ENCODE results near the gene ENDOG. TPM values are rescaled to one million over a fixed set of nuclear protein-coding genes. Genes with fewer than 3 reads are reported as not detected.

Gene ENDOG
- total and polyA plus RNA-seq, 2 experiments from 2014 or later, result 21.4 to 26.7 TPM

DNA sequence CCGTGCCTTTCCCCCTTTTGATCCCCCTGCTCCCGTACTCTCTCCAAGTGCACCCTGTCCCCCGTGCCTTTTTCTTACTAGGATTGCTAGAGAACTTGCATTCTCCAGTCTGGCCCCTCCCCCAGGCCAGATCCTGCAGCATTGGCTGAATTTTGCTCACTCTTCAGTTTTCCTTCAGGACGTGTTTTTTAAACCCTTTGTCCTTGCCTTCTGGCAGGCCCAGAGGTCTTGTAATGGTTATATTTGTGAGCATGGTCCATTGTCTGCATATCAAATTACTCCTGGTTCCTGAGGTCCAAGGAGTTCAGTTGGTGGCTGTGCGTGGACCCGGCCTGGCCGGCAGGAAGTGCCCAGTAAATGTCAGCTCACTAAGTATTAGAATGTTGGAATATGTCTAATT lies 30.6 kb upstream of the ENDOG start:
- Histone ChIP-seq H2AFZ (peak overlapping the region; percentile 99), H3F3A (ENCODE audit: insufficient read depth) (0 out of 2 replicates have a peak, but pooled peaks cover 5% of the 10 kb centered on the region), H3K27ac (peak overlapping the region; percentile 49; the same call in 1 of the 2 replicates), H3K79me2 (ENCODE audit: insufficient read depth) (peaks cover 27% of the 10 kb centered on the region), H3K9ac (peak overlapping the region; percentile 86), H3K4me1 (ENCODE audit: insufficient read depth) (peaks cover 7% of the 10 kb centered on the region), H3K4me3 (peak overlapping the region; percentile 91), H3K9me3 (ENCODE audit: low read depth) (no peaks in the 10 kb centered on the region), H3K9me2 (ENCODE audit: insufficient read depth) (no peaks in the 10 kb centered on the region), H3K36me3 (ENCODE audit: low read depth) (no peaks in the 10 kb centered on the region; the same call in 1 of the 2 replicates), H4K20me1 (ENCODE audit: insufficient read depth) (no peaks in the 10 kb centered on the region), H3K27me3 (replicated peaks; ENCODE audit: insufficient read depth) (no peaks in the 10 kb centered on the region), H3K4me2 (ENCODE audit: unreplicated experiment) (peak overlapping the region; percentile 98)
- peak; percentile 61 for DNase-seq
- in situ Hi-C loops (cut with MboI), result no loop called here
- TF ChIP-seq EZH2 (IDR thresholded peaks at IDR 0.05; ENCODE audit: insufficient read depth, poor library complexity, severe bottlenecking) (no peak), EZH2phosphoT487 (IDR thresholded peaks at IDR 0.05; ENCODE audit: insufficient read depth, low read depth) (no peak)
- WGBS, 2 experiments (ENCODE audit: low coverage in 1 of 2, low lambda C conversion rate in 2 of 2, missing lambda C conversion rate in 2 of 2), result 3% methylated on average over 5 to 7 of the region's 7 CpGs

DNA sequence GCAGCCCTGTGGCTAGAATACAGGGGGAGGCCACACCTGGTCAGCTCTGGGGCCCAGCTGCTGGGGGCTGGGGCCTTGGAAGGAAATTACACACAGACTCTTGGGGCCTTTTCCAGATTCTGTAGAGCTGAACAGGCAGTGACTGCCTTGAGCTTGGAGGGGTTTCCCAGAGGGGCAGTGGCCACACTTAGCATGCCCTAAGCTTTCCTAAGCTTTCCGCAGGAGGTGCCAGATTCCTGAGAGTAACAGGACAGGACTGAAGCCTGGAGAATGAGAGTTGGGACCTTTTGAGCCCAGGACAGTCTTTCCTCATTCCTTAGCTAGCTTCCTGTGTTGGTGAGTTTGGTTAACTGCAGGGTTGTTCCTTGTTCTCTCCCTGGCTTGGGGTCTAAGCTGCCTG lies 29.9 kb upstream of the ENDOG start:
- in situ Hi-C loops (cut with MboI), result no loop called here
- peak overlapping the region; percentile 86 for H3K9ac ChIP-seq
- H4K20me1 ChIP-seq (ENCODE audit: insufficient read depth), result no peaks in the 10 kb centered on the region
- H3K27ac ChIP-seq, result no peak overlapping the region
- peak overlapping the region; percentile 98 for H3K4me2 ChIP-seq (ENCODE audit: unreplicated experiment)
- peaks cover 27% of the 10 kb centered on the region for H3K79me2 ChIP-seq (ENCODE audit: insufficient read depth)
- H3K4me3 ChIP-seq, result peak overlapping the region; percentile 91
- no peaks in the 10 kb centered on the region for H3K9me2 ChIP-seq (ENCODE audit: insufficient read depth)
- no peaks in the 10 kb centered on the region; the same call in 1 of the 2 replicates for H3K36me3 ChIP-seq (ENCODE audit: low read depth)
- H3F3A ChIP-seq (ENCODE audit: insufficient read depth), result 0 out of 2 replicates have a peak, but pooled peaks cover 5% of the 10 kb centered on the region
- no peaks in the 10 kb centered on the region for H3K27me3 ChIP-seq (replicated peaks; ENCODE audit: insufficient read depth)
- H3K4me1 ChIP-seq (ENCODE audit: insufficient read depth), result peaks cover 7% of the 10 kb centered on the region
- no peaks in the 10 kb centered on the region for H3K9me3 ChIP-seq (ENCODE audit: low read depth)
- H2AFZ ChIP-seq, result no peak overlapping the region
- WGBS, 2 experiments (ENCODE audit: low coverage in 1 of 2, low lambda C conversion rate in 2 of 2, missing lambda C conversion rate in 2 of 2), result 38 to 50% methylated on average over 1 of the region's 1 CpG
- no peak for DNase-seq
- no peak for TF ChIP-seq EZH2phosphoT487 (IDR thresholded peaks at IDR 0.05; ENCODE audit: insufficient read depth, low read depth)
- TF ChIP-seq EZH2 (IDR thresholded peaks at IDR 0.05; ENCODE audit: insufficient read depth, poor library complexity, severe bottlenecking), result no peak

GRCh38 chr9:128790536-128790935 lies 27.8 kb upstream of the ENDOG start:
- in situ Hi-C loops (cut with MboI), result no loop called here
- TF ChIP-seq EZH2phosphoT487 (IDR thresholded peaks at IDR 0.05; ENCODE audit: insufficient read depth, low read depth) (no peak), EZH2 (IDR thresholded peaks at IDR 0.05; ENCODE audit: insufficient read depth, poor library complexity, severe bottlenecking) (no peak)
- WGBS, 2 experiments (ENCODE audit: low coverage in 1 of 2, low lambda C conversion rate in 2 of 2, missing lambda C conversion rate in 2 of 2), result 100% methylated on average over 4 of the region's 4 CpGs

GRCh38 chr9:128792134-128792533 lies 26.2 kb upstream of the ENDOG start:
- no peaks in the 10 kb centered on the region; the same call in 1 of the 2 replicates for H3K36me3 ChIP-seq (ENCODE audit: low read depth)
- DNase-seq, result no peak
- no peak overlapping the region for H3K9ac ChIP-seq
- H3K4me2 ChIP-seq (ENCODE audit: unreplicated experiment), result no peak overlapping the region
- H4K20me1 ChIP-seq (ENCODE audit: insufficient read depth), result no peaks in the 10 kb centered on the region
- H3K4me3 ChIP-seq, result no peak overlapping the region
- H3K27me3 ChIP-seq (replicated peaks; ENCODE audit: insufficient read depth), result no peaks in the 10 kb centered on the region
- H3K27ac ChIP-seq, result no peak overlapping the region
- H3K9me3 ChIP-seq (ENCODE audit: low read depth), result no peaks in the 10 kb centered on the region
- 0 out of 2 replicates have a peak, but pooled peaks cover 5% of the 10 kb centered on the region for H3F3A ChIP-seq (ENCODE audit: insufficient read depth)
- peaks cover 7% of the 10 kb centered on the region for H3K4me1 ChIP-seq (ENCODE audit: insufficient read depth)
- in situ Hi-C loops (cut with MboI), result no loop called here
- TF ChIP-seq EZH2 (IDR thresholded peaks at IDR 0.05; ENCODE audit: insufficient read depth, poor library complexity, severe bottlenecking) (no peak), EZH2phosphoT487 (IDR thresholded peaks at IDR 0.05; ENCODE audit: insufficient read depth, low read depth) (no peak)
- H3K9me2 ChIP-seq (ENCODE audit: insufficient read depth), result no peaks in the 10 kb centered on the region
- 91 to 97% methylated on average over 9 of the region's 9 CpGs for WGBS, 2 experiments (ENCODE audit: low coverage in 1 of 2, low lambda C conversion rate in 2 of 2, missing lambda C conversion rate in 2 of 2)
- peaks cover 29% of the 10 kb centered on the region for H3K79me2 ChIP-seq (ENCODE audit: insufficient read depth)
- no peak overlapping the region for H2AFZ ChIP-seq

More at GRCh38 chr9:128790536-128790935, 27.8 kb upstream of the ENDOG start:
- 0 out of 2 replicates have a peak, but pooled peaks cover 5% of the 10 kb centered on the region for H3F3A ChIP-seq (ENCODE audit: insufficient read depth)
- H3K36me3 ChIP-seq (ENCODE audit: low read depth), result no peaks in the 10 kb centered on the region; the same call in 1 of the 2 replicates
- H3K9me2 ChIP-seq (ENCODE audit: insufficient read depth), result no peaks in the 10 kb centered on the region
- H3K4me3 ChIP-seq, result no peak overlapping the region
- H4K20me1 ChIP-seq (ENCODE audit: insufficient read depth), result no peaks in the 10 kb centered on the region
- no peak overlapping the region for H2AFZ ChIP-seq
- H3K79me2 ChIP-seq (ENCODE audit: insufficient read depth), result peaks cover 27% of the 10 kb centered on the region
- H3K9me3 ChIP-seq (ENCODE audit: low read depth), result no peaks in the 10 kb centered on the region
- DNase-seq, result no peak
- H3K4me1 ChIP-seq (ENCODE audit: insufficient read depth), result peaks cover 7% of the 10 kb centered on the region
- H3K27ac ChIP-seq, result no peak overlapping the region
- no peak overlapping the region for H3K9ac ChIP-seq
- H3K27me3 ChIP-seq (replicated peaks; ENCODE audit: insufficient read depth), result no peaks in the 10 kb centered on the region
- H3K4me2 ChIP-seq (ENCODE audit: unreplicated experiment), result no peak overlapping the region

Measured in GM23248 (cell line).